NCI-H345 treated with DMSO at 0.1 percent for 48 hours (cell line): ENCODE results near the gene CCT7.

Experiments
- DNase-seq: peaks from one replicate; lab custom pipeline; 2025; ENCODE audit not compliant: unreplicated experiment; lab: John Stamatoyannopoulos, UW

Gene CCT7

GRCh38 chr2:73225513-73226360, 8.4 kb upstream of the CCT7 start:
- no peak for DNase-seq

- no peak for DNase-seq
These were observed 7.0 kb upstream of the CCT7 start for GRCh38 chr2:73227086-73227485.

GRCh38 chr2:73228631-73229030, 5.5 kb upstream of the CCT7 start:
- DNase-seq = no peak

- DNase-seq = no peak
These were observed 1.5 kb upstream of the CCT7 start for GRCh38 chr2:73232403-73233153.

GRCh38 chr2:73233154-73233931, 765 bp upstream of the CCT7 start, which contains the start of gene PRADC1:
PRADC1 (minus strand) TSS chr2:73233239; CDS start chr2:73233160, 79 bp downstream.
- DNase-seq = peak; percentile 98

- DNase-seq = no peak
These were observed 1.4 kb downstream of the CCT7 start for GRCh38 chr2:73235315-73236028.

GRCh38 chr2:73237168-73237567, 3.1 kb downstream of the CCT7 start:
- no peak for DNase-seq

- no peak for DNase-seq
These were observed 4.0 kb downstream of the CCT7 start for GRCh38 chr2:73238149-73238548.

GRCh38 chr2:73238976-73239375, 4.9 kb downstream of the CCT7 start:
- DNase-seq = no peak

GRCh38 chr2:73239776-73240175, 5.7 kb downstream of the CCT7 start:
- DNase-seq = no peak

GRCh38 chr2:73243884-73244570, 9.9 kb downstream of the CCT7 start:
- no peak for DNase-seq

GRCh38 chr2:73244580-73244979, 10.5 kb downstream of the CCT7 start:
- DNase-seq = no peak

- no peak for DNase-seq
These were observed 12.7 kb downstream of the CCT7 start for GRCh38 chr2:73246850-73247249.

GRCh38 chr2:73249636-73250035, 15.5 kb downstream of the CCT7 start:
- DNase-seq = no peak

GRCh38 chr2:73250872-73251846, 17.1 kb downstream of the CCT7 start:
- DNase-seq = no peak

GRCh38 chr2:73252238-73253027, 18.3 kb downstream of the CCT7 start:
- no peak for DNase-seq

- DNase-seq = no peak
These were observed 19.3 kb downstream of the CCT7 start for GRCh38 chr2:73253400-73253799.

GRCh38 chr2:73253901-73254300, 19.8 kb downstream of the CCT7 start:
- DNase-seq = no peak
